CD4-positive, alpha-beta T cell treated with Interferon alpha-2 for 1 hour (primary cell): ENCODE measurements around the gene COL18A1.
"Not testable (repeated sequence)": the region's sequence is repeated elsewhere in the genome, so short reads cannot be mapped to it uniquely, and the experiment has no call there.

Experiments
- DNase-seq, 2 donors: peaks; one replicate each; pipeline ENCODE4 v3.0.0-alpha.2; 2020 to 2022

The COL18A1 gene

DNA sequence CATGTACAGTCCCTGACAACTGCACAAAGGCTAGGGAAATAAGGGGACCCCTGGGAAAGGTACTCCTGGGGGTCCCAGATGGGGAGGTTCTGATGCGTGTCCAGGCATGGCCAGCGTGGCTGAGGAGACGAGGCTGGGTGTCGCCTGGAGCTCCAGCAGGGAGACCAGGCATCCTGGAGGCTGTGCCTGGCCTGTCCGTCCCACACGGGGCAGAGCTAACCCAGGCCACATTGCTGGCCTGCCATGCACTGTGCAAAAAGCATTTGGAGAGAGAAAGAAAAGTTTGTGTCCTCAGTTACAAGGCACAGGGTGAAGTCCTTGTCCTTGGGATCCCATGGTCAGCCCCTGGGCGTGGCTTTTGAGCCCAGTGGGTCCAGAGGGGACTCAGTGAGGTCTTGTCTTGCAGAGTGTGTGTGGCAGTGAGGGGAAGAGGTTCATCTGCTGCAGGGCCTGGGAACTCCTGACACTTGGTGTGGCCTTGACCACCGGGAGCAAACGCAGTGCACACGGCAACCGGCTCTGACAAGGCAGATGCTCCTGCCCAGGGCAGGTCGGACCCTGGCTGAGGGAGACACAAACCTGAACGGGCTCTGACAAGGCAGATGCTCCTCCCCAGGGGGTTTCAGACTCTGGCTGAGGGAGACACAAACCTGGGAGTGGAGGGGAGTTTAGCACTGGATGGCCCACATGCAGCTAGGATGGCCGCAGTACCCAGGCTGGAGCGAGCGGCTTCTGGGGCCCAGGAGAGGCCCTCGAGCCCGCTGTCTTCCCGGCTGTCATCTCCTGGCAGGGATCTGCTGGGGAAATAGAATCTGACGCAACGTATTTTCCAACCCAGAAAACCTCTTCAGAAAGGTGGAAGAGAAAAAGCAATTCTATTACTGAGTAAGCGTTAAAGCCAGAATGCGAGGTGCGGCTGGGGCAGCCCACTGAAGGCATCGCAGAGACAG, 37.3 kb upstream of the COL18A1 start:
- no peak for DNase-seq

DNA sequence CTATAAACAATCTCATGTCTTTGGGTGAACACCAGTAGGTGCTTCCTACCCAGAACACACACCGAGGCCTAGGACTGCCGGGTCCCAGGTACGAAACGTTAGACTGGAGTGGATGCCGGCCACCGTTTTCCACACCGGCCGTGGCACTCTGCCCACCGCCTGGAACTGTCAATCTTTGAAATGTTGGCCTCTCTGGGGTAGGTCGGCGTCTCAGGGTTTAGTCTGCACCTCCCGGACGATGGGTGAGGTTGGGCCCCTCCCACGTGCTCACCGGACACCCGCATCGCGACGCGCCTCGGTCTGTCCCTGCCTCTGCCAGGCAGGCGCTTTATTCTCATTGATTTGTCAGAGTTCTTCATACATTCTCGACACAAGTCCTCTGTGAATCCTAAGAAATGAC, 35.9 kb upstream of the COL18A1 start:
- not testable (repeated sequence) for DNase-seq

DNA sequence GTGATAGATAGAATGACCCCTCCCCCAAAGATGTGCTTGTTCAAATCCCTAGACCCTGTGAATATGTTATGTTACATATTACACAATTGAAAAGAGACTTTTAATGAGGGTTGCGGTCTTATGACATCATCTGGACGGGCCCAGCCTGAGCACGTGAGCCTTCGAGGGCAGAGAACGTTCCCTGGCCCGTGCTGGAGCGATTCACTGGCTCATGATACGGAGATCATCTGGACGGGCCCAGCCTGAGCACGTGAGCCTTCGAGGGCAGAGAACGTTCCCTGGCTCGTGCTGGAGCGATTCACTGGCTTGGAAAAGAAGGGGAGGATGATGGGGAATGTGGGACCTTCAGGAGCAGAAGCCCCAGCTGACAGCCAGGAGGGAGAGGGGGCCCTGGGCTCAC, 34.4 kb upstream of the COL18A1 start:
- no peak for DNase-seq

DNA sequence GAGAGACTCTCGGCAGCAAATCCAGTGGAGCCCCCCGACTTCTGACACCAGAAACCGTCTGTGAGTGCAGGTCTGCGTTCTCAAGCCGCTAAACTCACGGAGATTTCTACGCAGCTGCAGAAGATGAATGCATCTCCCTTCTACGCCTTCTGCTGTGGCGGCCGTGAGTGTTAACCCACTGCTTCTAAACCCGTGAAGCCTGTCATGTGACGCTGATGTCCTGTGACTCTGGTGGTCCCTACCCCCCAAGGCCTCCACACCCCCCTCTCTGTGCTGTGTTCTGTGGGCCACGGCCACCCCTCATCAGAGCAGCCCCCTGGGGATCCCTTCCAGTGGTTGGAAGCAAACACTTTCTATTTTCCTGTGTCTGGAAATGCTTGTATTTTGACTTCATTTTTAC, 33.9 kb upstream of the COL18A1 start:
- no peak for DNase-seq

DNA sequence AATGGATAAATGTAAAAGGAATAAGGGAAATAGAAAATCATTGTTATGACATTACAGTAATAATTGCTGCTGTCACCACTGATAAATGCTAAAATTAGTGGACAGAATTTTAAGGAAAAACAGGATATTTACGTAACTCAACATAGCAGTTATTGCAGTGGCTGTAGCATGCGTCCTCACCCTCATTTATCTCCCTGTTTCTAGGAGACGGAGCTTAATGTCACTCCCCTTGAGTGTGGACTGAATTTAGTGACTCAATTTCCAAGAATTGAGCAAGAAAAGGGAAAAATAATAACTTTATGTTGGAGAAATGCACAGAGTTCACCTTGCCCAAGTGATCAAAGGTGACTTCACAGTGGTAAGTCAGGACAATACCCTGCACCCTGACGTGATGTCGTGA, 33.3 kb upstream of the COL18A1 start:
- DNase-seq = no peak

DNA sequence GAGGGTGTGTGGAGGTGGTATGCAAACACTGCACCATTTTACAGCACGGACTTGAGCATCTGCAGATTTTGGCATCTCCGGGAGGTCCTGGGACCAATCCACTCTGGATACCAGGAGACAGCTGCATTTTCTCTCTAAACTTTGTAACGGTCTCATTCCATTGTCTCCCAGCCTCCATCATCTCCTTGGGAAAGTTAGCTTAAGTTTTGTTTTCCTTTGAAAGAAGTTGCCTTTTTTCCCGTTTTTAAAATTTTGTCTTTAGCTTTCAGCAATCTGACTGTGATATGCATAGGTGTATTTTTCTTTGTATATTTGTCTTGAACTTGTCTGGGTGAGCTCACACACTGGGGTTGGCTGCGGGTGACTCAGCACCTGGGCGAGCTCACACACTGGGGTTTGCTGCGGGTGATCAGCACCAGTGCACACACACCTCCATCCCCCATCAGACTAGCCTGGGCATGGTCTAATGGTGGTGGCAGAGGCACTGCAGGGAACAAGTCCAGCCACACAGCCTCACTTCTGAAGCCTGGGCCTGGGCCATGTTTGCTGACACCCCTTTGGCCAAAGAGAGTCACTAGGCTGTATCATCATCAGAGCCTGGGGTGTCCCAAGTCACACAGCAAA, 32.1 kb upstream of the COL18A1 start:
- no peak for DNase-seq

DNA sequence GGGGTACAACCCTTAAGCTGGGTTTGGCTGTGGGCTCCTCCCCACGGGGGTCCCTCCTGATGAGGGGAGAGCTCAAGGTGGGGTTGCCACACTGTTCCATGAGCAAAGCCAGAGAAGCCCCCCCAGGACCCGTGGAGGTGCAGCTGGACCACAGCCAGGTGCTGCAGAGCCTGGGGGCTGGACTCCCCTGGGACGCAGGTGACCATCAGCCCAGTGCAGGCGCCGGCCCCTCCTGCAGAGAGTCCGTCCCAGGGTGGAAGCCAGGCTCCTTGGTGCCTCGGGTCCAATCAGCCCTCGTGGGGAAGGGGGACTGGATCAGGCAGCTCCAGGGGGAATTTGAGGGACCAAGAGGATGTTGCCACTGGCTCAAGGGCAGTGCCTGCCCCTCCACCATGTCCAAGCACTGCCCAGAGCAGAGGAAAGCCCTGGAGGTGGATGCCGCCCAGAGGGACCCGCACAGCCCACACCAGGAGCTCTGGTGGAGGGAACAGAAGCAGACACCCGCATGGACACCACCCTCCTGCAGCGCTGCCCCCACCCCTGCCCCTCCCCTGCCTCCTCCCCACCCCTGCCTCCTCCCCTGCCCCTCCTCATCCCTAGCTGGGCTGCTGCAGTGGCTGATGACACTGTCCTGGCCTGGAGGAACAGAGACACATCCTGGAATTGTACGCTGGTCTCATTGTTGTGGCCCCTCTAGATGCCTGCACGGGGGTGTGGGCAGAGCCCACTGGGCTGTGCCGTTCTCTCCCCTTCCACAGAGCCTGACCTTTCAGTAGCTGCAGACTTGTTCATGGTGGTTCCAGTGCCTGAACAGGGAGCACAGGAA, 30.8 kb upstream of the COL18A1 start:
- no peak for DNase-seq

DNA sequence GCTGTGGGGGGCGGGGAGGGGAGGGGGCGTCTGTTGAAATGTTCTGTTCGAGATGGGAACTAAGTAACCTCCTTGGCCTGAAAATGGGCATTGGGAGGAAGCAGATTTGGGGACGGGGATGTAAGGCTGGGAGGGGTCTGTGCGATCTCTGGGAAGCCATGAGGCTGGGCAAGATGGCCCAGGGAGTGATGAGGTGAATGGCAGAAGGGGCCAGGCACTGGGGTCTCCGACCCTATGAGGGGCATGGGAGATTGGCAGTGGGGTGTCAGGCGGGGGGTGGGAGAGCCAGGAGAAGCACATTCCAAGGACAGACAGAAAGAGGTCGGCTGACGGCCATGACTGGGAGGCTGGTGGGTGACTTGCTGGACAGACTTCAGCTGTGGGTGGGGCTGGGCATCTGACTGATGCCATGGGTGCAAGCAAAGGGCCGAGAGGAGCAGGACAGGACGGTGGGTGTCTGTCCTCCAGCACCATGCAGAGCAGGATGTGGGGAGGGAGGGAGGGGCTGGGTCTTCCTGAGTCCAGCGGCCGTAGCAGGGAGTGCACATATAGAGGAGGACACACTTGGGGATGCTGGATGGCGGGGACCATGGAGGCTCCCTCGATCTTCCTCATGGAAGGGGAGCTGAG, 30.0 kb upstream of the COL18A1 start:
- no peak for DNase-seq

DNA sequence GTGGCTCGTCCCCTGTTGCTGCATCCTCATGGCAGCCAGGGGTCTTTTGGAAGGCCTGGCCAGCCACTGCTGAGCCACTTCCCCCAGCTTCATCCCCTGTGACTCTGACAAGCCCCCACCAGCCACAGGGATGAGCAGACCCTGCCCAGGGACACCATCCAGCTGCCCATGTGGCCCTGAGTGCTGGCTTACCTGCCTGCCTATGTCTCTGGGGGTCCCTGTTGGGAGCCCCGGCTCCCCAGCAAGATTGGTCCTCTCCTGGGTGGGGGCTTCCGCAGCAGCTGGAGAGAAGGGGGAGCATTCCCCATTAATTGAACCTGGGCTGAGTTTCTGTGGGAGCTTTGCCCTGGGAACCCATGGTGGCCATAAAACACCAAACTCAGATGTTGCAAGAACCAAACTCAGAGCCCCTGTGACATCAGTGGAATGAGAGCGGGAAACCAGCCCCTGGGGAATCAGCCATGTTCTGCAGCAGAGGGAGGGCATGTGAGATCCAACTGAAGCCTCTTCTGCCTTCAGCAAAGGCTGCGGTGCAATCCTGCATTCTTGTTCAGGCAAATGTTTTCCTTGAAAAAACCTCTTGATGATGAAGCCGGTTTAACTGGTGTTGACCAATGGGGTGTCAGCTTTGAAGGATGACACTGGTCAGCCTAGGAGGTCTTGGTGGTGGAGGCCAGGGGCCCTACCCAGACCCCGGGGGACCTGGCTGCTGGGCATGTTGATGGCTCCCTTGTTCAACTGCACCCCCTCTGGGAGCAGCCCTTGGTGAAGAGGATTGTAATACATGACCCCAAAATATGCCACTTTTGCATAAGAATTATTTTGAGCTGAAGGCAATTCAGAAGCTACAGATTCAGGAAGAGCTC, 28.3 kb upstream of the COL18A1 start:
- DNase-seq = no peak

DNA sequence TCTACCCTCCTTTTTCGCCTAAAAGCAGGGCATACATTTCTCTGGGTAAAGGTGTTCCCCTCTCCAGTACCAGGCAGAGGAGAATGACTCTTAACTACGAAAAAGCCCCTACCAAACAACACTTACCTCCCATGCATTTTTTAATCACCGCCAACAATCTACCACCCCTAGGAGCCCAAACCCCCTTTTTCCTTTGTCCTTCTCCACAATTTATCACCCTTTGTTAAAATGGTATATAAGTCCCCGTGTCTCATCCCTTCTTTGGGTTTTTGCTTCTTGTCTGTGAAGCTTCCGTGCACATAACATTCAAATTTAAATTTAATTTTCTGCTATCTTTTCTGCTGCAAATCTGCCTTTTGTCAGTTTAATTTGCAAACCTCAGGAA, 27.6 kb upstream of the COL18A1 start:
- DNase-seq = no peak

DNA sequence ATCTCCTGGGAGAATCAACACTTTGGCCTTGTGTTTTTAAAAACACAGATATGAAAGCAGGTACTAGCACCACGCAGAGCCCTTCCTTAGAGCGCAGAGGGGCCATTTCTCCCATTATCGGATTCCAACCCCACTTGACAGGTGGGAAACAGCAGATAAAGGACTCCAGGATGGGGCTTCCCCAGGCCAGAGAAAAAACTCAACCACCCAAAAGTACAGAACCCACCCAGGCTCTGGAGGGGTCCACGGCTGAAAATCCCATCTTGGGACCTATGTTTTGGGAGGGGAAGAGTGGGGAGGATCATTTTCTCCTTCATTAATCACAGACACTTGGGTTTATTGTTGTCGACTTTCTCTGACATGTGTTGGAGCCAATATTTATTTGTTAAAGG, 27.1 kb upstream of the COL18A1 start:
- DNase-seq = no peak

DNA sequence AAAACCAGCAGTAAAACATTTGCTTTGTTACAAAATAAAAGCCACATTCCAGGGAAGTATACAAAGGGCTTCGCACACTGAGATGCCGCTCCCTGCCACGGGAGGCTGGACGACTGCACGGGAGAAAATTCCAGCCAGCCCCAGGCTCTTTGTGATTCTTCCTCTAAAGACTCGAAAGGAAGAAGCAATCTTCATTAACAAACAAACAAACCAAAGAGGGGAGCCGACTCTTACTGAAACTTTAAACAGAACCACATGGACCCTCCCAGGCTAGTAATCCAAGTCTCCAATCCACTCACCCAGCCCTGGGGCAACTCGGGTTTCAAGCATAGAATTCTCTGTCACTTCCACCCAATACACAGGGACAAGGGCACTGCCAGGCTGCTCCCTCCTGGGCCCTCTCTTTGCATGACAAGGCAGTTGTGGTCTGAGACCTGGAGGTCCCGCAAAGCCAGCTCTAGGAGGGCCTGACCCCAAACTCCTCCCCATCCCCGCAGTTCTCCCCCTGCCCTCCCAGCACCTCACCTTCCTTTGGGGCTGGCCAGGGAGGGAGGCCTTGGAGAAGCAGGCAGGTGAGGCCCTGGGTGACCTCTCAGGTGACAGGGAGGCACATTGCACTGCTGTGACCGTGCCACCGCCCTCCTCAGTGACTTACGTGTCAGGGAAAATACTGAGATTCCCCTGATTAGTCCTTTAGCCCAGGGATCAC, 26.6 kb upstream of the COL18A1 start:
- DNase-seq = no peak

DNA sequence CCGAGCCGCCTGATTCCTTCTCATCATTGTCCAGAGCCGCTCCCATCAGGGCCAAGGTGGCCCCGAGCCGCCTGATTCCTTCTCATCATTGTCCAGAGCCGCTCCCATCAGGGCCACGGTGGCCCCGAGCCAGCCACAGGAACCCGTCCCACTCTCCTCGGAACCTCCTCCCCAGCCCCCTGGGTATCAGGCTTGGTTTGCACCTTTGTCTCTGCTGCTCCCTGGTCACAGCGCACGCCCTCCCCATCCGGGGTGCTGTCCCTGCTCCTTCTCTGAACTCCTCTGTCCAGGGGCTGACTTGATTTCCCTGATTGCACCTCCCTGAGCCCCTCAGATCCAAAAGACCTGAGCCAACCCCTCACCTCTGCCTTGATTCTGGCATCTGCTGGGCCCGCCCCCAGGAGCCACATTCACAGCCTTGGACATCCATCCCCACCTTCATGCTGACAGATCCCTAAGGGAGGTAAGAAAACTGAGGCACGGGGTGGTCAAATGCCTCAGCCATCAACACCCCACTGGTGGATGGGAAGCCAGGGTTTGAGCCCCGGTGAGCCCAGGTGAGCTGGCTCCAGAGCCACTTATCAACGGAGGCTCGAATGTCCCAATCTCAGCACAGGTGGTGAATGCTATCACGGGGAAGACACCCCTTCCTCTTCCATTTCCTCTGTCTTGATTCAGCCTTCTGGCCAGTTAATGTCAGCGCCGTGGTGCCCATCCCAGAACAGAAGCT, 25.6 kb upstream of the COL18A1 start:
- no peak for DNase-seq

DNA sequence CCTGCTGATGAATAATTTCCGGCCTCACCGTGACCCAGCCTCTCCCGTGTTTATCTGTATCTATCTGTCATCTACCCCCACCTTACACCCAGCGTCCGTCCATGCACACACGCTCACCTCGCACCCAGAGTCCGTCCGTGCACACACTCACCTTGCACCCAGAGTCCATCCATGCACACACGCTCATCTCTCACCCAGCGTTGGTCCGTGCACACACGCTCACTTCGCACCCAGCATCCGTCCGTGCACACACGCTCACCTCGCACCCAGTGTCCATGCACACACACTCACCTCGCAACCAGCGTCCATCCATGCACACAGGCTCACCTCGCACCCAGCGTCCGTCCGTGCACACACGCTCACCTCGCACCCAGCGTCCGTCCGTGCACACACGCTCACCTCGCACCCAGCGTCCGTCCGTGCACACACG, 25.0 kb upstream of the COL18A1 start:
- DNase-seq = no peak

DNA sequence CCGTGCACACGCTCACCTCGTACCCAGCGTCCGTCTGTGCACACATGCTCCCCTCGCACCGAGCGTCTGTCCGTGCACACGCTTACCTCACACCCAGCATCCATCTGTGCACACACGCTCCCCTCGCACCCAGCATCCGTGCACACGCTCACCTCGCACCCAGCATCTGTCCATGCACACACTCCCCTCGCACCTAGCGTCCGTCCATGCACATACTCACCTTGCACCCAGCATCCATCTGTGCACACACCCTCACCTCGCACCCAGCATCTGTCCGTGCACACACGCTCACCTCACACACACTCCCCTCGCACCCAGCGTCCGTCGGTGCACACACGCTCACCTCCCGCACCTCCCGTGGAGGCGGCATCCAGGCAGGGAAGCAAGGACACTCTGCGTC, 24.4 kb upstream of the COL18A1 start:
- DNase-seq = no peak

DNA sequence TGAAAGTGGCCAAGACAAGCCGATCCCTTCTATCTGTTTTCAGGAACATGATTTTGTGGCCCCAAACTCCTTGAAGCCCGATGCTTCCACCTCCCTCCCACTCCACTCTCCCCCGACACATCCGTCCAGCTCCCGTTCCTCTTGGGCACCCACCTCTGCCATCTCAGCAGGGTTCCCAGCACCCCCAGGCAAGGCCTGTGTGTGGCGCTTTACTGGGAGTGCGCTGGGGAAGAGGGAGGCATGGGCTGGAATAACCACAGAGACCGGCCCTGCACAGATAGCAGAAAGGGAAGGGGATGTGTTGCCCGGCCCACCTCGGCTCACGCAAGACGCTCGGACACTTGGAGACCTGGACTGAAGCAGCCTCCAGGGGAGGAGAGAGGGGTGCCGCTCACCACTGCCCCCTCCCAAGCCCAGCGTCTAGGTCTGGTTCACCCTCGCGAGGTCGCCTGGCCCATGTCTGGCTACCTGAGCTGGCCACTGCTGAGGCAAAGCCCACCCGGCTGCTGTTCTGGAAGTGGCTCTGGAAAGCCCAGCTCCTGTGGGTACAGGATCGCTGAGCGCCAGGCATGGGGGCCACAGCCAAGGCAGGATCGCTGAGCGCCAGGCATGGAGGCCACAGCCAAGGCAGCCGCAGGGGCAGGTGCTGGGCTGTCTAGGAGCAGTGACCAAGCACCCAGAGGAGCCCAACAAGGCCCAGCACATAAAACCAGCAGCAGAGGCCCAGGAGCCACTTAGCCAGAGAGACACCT, 23.8 kb upstream of the COL18A1 start:
- DNase-seq = no peak

DNA sequence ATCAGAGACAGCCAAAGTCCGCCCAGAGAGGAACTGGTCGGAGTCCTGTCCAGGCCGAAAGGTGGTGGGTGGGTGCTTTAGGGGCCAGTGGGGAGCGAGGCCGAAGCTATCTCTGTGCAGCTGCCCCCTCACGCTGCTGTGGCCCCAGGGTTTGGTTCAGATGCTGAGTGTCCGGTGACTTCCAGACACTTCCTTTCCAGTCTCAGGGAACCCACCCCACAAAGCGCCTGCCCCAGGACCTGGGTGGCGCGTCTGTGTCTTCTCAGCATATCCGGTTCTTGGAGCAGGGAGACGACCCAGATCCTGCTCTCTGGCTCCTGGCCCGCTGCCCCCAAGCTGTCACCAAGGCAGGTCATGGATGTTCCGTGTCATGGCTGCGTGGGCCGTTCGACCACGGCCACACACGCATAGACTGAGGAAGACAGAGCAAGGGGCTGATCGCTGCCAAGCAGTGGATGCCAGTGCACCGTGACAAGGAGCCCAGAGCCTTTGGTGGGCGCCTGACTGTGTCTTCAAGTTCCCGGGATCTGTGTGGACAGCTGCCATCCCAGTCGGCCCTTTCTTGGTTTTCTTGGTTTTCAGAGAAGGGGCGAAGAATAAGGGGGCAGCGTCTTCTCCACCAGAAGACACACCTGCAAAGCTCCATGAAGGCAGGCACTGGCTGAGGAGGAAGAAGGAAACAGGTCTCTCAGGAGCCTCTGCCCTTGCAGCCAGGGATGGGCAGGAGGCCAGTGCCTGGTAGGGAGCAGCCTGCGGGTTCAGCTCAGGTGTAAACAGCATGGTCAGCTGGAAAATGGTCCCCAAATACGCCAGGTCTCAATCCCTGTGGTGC, 22.9 kb upstream of the COL18A1 start:
- no peak for DNase-seq

DNA sequence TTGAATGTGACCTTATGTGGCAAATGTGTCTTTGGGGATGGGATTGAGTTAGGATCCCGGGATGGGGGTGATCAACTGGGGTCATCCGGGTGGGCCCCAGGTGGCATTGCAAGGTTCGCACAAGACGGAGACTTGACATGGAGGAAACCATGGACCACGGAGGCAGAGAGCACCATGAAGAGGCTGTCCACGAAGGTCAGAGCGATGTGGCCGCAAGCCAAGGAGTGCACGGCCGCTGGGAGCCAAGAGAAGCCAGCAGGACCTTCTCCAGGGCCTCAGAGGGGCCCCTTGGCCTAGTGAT, 22.3 kb upstream of the COL18A1 start:
- no peak for DNase-seq

DNA sequence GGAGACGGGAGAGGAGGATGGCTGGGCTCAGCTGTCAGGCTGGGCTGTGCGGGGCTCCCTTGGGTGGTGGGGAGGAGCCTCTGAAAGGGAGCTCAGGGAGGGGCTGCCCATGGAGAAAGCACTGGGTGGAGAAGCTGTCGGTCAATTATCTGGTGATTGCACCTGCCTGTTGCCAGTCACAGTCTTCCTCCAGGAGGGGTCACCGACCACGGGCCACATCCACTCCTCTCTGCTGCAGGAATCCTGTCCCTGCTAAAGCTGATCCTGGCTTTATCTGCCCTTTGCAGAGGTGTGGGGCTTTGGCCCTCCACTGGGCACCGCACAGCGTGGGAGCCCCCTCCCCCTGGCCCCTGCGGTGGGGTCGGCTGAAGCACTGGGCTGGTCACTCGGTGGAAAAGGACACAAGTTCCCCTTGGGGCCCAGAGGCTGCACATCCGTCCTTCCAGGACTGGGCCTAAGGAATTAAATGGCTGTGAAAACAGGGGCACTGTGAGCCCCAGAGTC, 21.8 kb upstream of the COL18A1 start:
- no peak for DNase-seq
